Stimulated activated naive CD8-positive, alpha-beta T cell treated with anti-CD3 and anti-CD28 coated beads, Interleukin-15, Interleukin-2, amounts not matched to agents 100 ng/mL and 50 ng/mL, for 24 hours (primary cell): Measurements from ENCODE around the gene FCN2.

ENCODE experiments used
- H3K27ac Mint-ChIP-seq: one replicate; pipeline ENCODE4 v1.8.0; 2021; ENCODE audit warnings: mild to moderate bottlenecking, mixed read lengths
- H3K27me3 Mint-ChIP-seq: one replicate; pipeline ENCODE4 v1.8.0; 2021; ENCODE audit warnings: mixed read lengths
- H3K36me3 Mint-ChIP-seq: one replicate; pipeline ENCODE4 v1.8.0; 2021; ENCODE audit warnings: low read depth, mixed read lengths
- H3K4me1 Mint-ChIP-seq: one replicate; pipeline ENCODE4 v1.8.0; 2021; ENCODE audit warnings: low read depth, mixed read lengths
- H3K4me3 Mint-ChIP-seq: one replicate; pipeline ENCODE4 v1.8.0; 2021; ENCODE audit warnings: mild to moderate bottlenecking, mixed read lengths
- H3K9me3 Mint-ChIP-seq: one replicate; pipeline ENCODE4 v1.8.0; 2021; ENCODE audit warnings: mixed read lengths

Gene FCN2

DNA sequence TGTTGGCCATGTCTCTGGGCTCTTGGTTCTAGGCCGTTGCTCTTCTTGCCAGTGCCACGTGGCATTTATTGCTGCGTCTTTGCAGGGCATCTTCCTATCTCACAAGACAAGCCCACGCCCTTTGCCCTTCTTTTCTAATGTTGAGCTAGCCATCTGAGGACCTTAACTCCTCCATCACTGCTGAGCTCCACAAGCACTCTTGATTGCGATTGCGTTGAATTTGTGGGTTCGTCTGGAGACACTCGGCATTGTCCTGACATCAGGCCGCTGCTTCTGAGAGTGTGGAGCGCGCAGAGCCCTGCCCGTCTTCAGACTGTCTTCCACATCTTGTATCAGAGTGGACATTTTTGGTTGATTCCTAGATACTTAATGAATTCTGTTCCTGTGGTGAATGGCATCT is 51.6 kb downstream of the FCN2 start:
- Mint-ChIP-seq H3K27ac (no peak overlapping the region), H3K4me1 (peaks cover 23% of the 10 kb centered on the region), H3K36me3 (no peaks in the 10 kb centered on the region), H3K27me3 (peaks cover 11% of the 10 kb centered on the region), H3K9me3 (no peaks in the 10 kb centered on the region), H3K4me3 (no peak overlapping the region)

- no peaks in the 10 kb centered on the region for H3K36me3 Mint-ChIP-seq
- H3K9me3 Mint-ChIP-seq: no peaks in the 10 kb centered on the region
- peaks cover 23% of the 10 kb centered on the region for H3K4me1 Mint-ChIP-seq
- no peak overlapping the region for H3K27ac Mint-ChIP-seq
- peaks cover 11% of the 10 kb centered on the region for H3K27me3 Mint-ChIP-seq
- no peak overlapping the region for H3K4me3 Mint-ChIP-seq
Measured at GRCh38 chr9:134932606-134933005, 52.0 kb downstream of the FCN2 start.

GRCh38 chr9:134933076-134933659 is 52.6 kb downstream of the FCN2 start:
- Mint-ChIP-seq H3K36me3 (no peaks in the 10 kb centered on the region), H3K27me3 (peaks cover 11% of the 10 kb centered on the region), H3K4me3 (no peak overlapping the region), H3K27ac (no peak overlapping the region), H3K4me1 (peaks cover 23% of the 10 kb centered on the region), H3K9me3 (no peaks in the 10 kb centered on the region)

- no peak overlapping the region for H3K27ac Mint-ChIP-seq
- no peaks in the 10 kb centered on the region for H3K9me3 Mint-ChIP-seq
- H3K27me3 Mint-ChIP-seq: peaks cover 10% of the 10 kb centered on the region
- H3K36me3 Mint-ChIP-seq: no peaks in the 10 kb centered on the region
- peaks cover 15% of the 10 kb centered on the region for H3K4me1 Mint-ChIP-seq
- H3K4me3 Mint-ChIP-seq: no peak overlapping the region
Measured at GRCh38 chr9:134935056-134935640, 54.5 kb downstream of the FCN2 start.

DNA sequence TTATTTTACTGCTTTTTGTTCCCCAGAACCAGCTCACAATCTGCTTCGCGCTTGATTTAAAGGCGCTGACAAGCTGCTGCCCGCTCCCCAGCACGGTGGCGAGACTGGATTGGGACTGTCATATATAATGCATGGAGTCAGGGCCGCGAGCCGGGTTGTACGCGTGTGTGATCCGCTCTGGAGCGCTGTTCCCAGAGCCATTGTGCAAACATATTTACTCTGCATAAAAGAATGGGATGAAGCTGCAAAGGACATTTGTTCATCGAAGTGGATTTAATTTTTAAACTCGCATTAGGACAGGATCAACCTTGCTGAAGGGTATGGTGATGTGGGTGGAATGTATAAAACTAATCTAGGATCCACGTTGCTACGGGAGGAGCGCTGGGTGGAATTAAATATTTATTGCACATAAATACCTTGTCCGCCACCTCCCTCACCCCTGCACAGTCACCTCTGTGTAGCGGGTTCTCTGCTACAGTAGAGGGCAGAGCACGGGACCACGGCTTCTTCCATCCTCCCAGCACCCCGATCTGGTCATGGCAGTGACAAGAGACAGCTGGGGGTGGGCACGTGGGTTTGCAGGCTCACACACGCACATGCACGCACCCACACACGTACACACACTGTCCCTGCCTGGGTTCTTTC is 55.2 kb downstream of the FCN2 start:
- Mint-ChIP-seq H3K9me3 (no peaks in the 10 kb centered on the region), H3K27me3 (peaks cover 7% of the 10 kb centered on the region), H3K4me3 (no peak overlapping the region), H3K4me1 (peaks cover 12% of the 10 kb centered on the region), H3K27ac (no peak overlapping the region), H3K36me3 (no peaks in the 10 kb centered on the region)

DNA sequence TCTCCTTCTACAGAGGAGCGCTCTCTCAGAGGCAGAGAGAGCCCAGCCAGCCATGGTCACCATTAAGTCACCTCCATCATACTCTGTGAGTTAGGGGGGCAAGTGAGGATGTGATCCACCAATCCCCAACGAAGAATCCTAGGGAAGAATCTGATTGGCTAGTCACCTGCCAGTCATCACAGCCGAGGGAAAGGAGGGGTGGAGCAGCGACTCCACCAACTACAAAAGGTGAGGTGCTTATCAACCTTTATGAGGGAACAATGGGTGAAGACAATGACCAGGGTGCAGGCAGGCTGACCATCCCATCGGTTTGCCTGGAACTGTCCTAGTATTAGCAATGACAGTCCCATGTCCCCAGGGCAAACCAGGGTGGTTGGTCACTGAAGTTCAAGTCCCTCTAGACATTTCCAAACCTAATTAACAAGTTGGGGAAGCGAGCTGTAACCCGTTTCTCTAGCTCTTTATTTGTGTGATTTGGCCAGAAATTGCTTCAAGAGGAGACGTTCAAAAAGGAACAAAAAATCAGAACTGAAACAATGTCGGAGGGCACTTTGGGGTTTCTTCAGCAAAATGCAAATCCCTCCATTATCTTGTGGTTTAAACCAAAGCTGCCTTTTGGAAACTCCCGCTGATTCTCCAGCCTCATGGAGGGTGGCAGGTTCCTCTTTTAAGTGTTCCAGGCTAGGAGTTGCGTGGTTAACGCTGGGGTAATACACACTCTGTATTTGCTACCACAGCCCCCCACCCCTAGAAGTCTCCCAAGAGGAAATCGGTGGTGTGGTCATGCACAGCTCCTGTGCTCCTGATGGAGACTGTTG is 55.9 kb downstream of the FCN2 start:
- Mint-ChIP-seq H3K4me1 (peaks cover 12% of the 10 kb centered on the region), H3K4me3 (no peak overlapping the region), H3K9me3 (no peaks in the 10 kb centered on the region), H3K27ac (no peak overlapping the region), H3K36me3 (no peaks in the 10 kb centered on the region), H3K27me3 (peaks cover 7% of the 10 kb centered on the region)
